Endothelial cell of umbilical vein (primary cell): ENCODE measurements around the gene ALK.

Experiments
- CTCF ChIP-seq, 2 donors: IDR thresholded peaks; 1 replicate in 1 of 2; 2 replicates in 1 of 2; pipeline ENCODE4 v1.5.1; 2011; ENCODE audit warnings: low read length in 2 of 2, mild to moderate bottlenecking in 2 of 2, moderate library complexity in 2 of 2, control low read depth in 1 of 2, inconsistent platforms in 1 of 2, low read depth in 1 of 2; ENCODE audit not compliant: insufficient read depth in 1 of 2; ENCODE audit errors: extremely low read depth in 1 of 2
- EZH2 ChIP-seq: IDR thresholded peaks from 2 replicates; pipeline ENCODE4 v1.6.1; 2012; ENCODE audit warnings: borderline replicate concordance, low read depth, mild to moderate bottlenecking, moderate library complexity, low read length, inconsistent platforms; ENCODE audit not compliant: severe bottlenecking
- GATA2 ChIP-seq: IDR thresholded peaks from 2 replicates; pipeline ENCODE4 v1.7.0; 2011; ENCODE audit warnings: low read depth, mild to moderate bottlenecking, moderate library complexity, mixed read lengths, low read length; ENCODE audit not compliant: insufficient read length, insufficient read depth
- JUN ChIP-seq: IDR thresholded peaks from 2 replicates; pipeline ENCODE4 v1.6.1; 2011; ENCODE audit warnings: borderline replicate concordance, low read depth; ENCODE audit not compliant: insufficient read length, insufficient read depth
- MAX ChIP-seq: IDR thresholded peaks from 2 replicates; pipeline ENCODE4 v1.6.1; 2011; ENCODE audit not compliant: insufficient read depth, insufficient read length
- MYC ChIP-seq: IDR thresholded peaks from one replicate; pipeline ENCODE4 v1.6.1; 2011; ENCODE audit warnings: mild to moderate bottlenecking, low read depth, low read length
- POLR2A ChIP-seq: IDR thresholded peaks from 2 replicates; pipeline ENCODE4 v1.6.1; 2012; ENCODE audit warnings: low read depth, mild to moderate bottlenecking, control low read depth, low read length
- POLR2AphosphoS5 ChIP-seq: IDR thresholded peaks from 2 replicates; pipeline ENCODE4 v1.6.1; 2012; ENCODE audit warnings: low read depth, mild to moderate bottlenecking, control low read depth, low read length, moderate library complexity; ENCODE audit not compliant: insufficient read depth

GRCh38 chr2:29632018-29632417 lies 289.4 kb downstream of the ALK start:
- TF ChIP-seq CTCF (IDR thresholded peaks at IDR 0.05; ENCODE audit: extremely low read depth in 1 of 2, insufficient read depth in 1 of 2, low read depth in 1 of 2, low read length in 2 of 2): no peak
- no peak for TF ChIP-seq POLR2A
- TF ChIP-seq POLR2AphosphoS5: no peak
- no peak for TF ChIP-seq GATA2
- no peak for TF ChIP-seq EZH2
- no peak for TF ChIP-seq MAX
- no peak for TF ChIP-seq JUN
- no peak for TF ChIP-seq MYC
